Vagina (tissue), 2 donors: Measurements from ENCODE around the gene KRTAP10-4. TPM values are rescaled to one million over a fixed set of nuclear protein-coding genes. Genes with fewer than 3 reads are reported as not detected.

Source experiments
- DNase-seq, 2 donors: peaks; one replicate each; pipeline ENCODE4 v3.0.0-alpha.2; 2017; ENCODE audit errors: extremely low spot score in 2 of 2
- H3K27ac ChIP-seq: fragments of 200-600 bp; sonication (generic); one replicate; pipeline ENCODE4 v1.5.1; 2019
- H3K27me3 ChIP-seq: fragments of 200-600 bp; sonication (generic); one replicate; pipeline ENCODE4 v1.5.1; 2019
- H3K36me3 ChIP-seq, 2 donors: fragments of 200-600 bp; sonication (generic); one replicate each; pipeline ENCODE4 v1.5.1; 2017 to 2019
- H3K4me1 ChIP-seq: fragments of 200-600 bp; sonication (generic); one replicate; pipeline ENCODE4 v1.5.1; 2019
- H3K4me3 ChIP-seq, 2 donors: fragments of 200-600 bp; sonication (generic); 1 replicate in 1 of 2; 2 replicates in 1 of 2; pipeline ENCODE4 v1.5.1; 2016 to 2019
- H3K9me3 ChIP-seq: fragments of 200-600 bp; sonication (generic); one replicate; pipeline ENCODE4 v1.5.1; 2019
- POLR2A ChIP-seq, 2 donors: fragments of 450-650 bp; IDR thresholded peaks; one replicate each; pipeline ENCODE4 v1.6.1; 2017; ENCODE audit warnings: antibody characterized with exemption in 2 of 2, mild to moderate bottlenecking in 2 of 2, moderate library complexity in 2 of 2
- POLR2AphosphoS5 ChIP-seq, 2 donors: sonication (generic); formaldehyde crosslinking; IDR thresholded peaks; one replicate each; pipeline ENCODE4 v1.9.0; 2017; ENCODE audit warnings: antibody characterized with exemption in 2 of 2, mild to moderate bottlenecking in 2 of 2, low read depth in 1 of 2; ENCODE audit not compliant: insufficient read depth in 1 of 2
- intact Hi-C: fragments of 100-400 bp; cut with DNase I; formaldehyde crosslinking; loops from one replicate; pipeline ENCODE4 v1.15.1; 2023
- total RNA-seq: library from RNA; depleted of rRNA; stranded (reverse); fragments of >200 nt; gene quantifications from one replicate; pipeline ENCODE4 v1.2.3, GENCODE V29; 2016
- TF ChIP-seq, protein P1 (sequence below), 3 experiments: fragments of 450-650 bp in 2 of 3; fragments of 200-600 bp in 1 of 3; sonication (generic) in 1 of 3; IDR thresholded peaks; one replicate each; pipeline ENCODE4 v1.5.1; 2017 to 2019; ENCODE audit warnings: antibody characterized with exemption in 3 of 3, mild to moderate bottlenecking in 2 of 3, moderate library complexity in 2 of 3

Gene KRTAP10-4
- total RNA-seq, 1 donor from 2014 or later, result not detected

DNA sequence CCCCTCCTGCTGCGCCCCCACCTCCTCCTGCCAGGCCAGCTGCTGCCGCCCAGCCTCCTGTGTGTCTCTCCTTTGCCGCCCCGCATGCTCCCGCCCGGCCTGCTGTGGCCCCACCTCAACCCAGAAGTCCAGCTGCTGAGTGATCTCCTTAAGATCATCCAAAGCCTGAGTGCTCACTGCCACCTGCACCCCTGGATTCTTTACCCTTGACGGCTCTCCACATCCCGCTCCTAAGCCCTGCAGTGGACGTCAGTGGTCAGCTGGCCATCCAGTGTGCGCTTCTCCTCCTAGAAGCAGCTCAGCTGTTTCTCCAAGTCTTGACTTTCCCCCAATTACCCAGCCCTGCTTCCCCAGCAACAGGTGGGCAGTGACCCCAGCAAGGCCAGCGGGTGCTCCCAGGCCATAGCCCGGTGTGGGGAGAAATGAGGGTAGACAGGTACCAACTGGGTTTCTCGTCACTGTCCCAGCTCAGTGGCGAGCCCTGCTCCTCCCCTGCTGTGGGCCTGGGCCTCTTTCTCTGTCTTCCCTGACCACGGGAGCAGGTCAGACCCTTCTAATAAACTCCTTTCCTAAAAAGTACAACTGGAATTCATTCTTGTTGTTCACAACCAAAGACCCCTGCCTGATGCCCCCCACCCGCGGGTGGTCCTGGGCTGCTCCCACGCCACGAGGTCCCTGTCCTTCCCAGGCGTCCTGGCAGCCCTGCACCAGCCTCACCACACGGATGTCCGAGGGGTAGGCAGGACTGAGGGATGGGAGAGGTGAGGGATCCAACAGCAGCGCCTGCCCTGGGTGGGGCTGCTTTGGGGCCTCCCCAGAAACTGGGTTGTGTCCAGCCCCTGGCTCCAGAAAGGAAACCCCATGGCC lies 28.3 kb downstream of the KRTAP10-4 start:
- no peaks in the 10 kb centered on the region for H3K9me3 ChIP-seq
- H3K4me1 ChIP-seq, result no peaks in the 10 kb centered on the region
- no peak overlapping the region for H3K4me3 ChIP-seq
- no peak overlapping the region for H3K27ac ChIP-seq
- H3K27me3 ChIP-seq, result no peaks in the 10 kb centered on the region
- intact Hi-C loops, result no loop called here
- peak in 1 of 2 donors; percentile 52 for DNase-seq
- TF ChIP-seq POLR2A (IDR thresholded peaks at IDR 0.05), result no peak
- no peaks in the 10 kb centered on the region for H3K36me3 ChIP-seq

DNA sequence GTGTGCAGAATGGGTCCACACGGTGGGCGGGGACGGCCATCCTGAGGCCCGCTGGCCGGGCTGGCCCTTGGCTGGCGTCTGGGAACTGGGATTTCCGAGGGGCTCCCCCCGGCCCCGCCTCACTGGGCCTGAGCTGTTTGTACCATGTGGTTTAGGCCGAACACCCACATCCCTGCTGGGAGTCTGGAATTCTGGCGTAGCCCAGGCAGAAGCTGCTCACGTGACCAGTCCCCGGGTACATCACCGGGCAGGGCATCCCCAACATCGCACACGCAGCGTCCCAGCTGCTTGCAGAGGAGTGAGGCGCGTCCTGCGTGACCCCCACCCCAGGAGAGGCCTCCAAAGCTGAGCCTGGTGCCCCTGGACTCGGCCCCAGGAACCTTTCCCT lies 28.9 kb downstream of the KRTAP10-4 start:
- no peak for TF ChIP-seq POLR2A (IDR thresholded peaks at IDR 0.05)
- TF ChIP-seq, protein P1, sequence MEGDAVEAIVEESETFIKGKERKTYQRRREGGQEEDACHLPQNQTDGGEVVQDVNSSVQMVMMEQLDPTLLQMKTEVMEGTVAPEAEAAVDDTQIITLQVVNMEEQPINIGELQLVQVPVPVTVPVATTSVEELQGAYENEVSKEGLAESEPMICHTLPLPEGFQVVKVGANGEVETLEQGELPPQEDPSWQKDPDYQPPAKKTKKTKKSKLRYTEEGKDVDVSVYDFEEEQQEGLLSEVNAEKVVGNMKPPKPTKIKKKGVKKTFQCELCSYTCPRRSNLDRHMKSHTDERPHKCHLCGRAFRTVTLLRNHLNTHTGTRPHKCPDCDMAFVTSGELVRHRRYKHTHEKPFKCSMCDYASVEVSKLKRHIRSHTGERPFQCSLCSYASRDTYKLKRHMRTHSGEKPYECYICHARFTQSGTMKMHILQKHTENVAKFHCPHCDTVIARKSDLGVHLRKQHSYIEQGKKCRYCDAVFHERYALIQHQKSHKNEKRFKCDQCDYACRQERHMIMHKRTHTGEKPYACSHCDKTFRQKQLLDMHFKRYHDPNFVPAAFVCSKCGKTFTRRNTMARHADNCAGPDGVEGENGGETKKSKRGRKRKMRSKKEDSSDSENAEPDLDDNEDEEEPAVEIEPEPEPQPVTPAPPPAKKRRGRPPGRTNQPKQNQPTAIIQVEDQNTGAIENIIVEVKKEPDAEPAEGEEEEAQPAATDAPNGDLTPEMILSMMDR (IDR thresholded peaks at IDR 0.05), result no peak
- TF ChIP-seq POLR2AphosphoS5 (IDR thresholded peaks at IDR 0.05; ENCODE audit: insufficient read depth in 1 of 2, low read depth in 1 of 2), result no peak
- no peak for DNase-seq
- intact Hi-C loops, result no loop called here

DNA sequence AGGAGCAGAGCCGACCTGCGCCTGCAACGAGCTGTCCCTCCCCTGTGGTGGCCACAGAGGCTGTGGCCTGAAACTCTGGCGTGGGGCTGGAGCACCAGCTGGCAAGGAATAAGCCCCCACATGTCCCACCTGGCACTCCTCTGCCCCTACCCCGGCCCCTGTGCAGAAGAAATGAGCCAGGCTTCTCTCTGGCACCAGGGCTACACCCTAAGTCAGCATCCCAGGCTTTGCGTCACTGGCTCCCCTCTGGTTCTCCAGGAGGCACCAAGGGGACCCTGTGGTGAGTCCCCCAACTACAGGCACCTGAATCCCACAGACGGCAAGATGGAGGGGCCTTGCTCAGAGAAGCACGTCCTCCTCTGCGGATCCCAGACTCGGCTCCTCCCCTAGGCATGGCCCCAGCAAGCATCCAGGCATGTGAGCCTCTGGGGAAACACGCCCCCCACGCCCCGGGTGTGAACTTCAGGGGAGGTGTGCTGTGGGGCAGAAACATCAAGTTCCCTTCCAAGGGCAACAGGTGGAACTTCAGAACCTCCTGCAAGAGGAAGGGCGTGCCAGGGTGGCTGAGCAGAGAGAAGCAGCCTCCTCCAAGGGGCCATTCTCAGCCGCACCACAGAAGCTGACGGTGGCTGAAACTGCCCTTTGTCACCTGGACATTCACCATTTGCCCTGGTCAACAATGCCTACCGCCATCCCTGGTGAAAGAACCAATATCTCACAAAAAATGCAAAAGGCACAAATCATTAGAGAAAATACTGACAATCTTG lies 29.8 kb downstream of the KRTAP10-4 start:
- TF ChIP-seq, protein P1 (IDR thresholded peaks at IDR 0.05), result no peak
- no peak for TF ChIP-seq POLR2AphosphoS5 (IDR thresholded peaks at IDR 0.05; ENCODE audit: insufficient read depth in 1 of 2, low read depth in 1 of 2)
- no peak for TF ChIP-seq POLR2A (IDR thresholded peaks at IDR 0.05)
- intact Hi-C loops, result no loop called here
- H3K27ac ChIP-seq, result no peak overlapping the region
- no peak overlapping the region for H3K4me3 ChIP-seq
- H3K36me3 ChIP-seq, result no peaks in the 10 kb centered on the region
- no peaks in the 10 kb centered on the region for H3K4me1 ChIP-seq
- H3K9me3 ChIP-seq, result no peaks in the 10 kb centered on the region
- peak in 1 of 2 donors; percentile 69 for DNase-seq
- H3K27me3 ChIP-seq, result no peaks in the 10 kb centered on the region

More for the DNA sequence above, 28.9 kb downstream of the KRTAP10-4 start:
- Histone ChIP-seq H3K27me3 (no peaks in the 10 kb centered on the region), H3K36me3 (no peaks in the 10 kb centered on the region), H3K27ac (no peak overlapping the region), H3K4me1 (no peaks in the 10 kb centered on the region), H3K9me3 (no peaks in the 10 kb centered on the region), H3K4me3 (no peak overlapping the region)

DNA sequence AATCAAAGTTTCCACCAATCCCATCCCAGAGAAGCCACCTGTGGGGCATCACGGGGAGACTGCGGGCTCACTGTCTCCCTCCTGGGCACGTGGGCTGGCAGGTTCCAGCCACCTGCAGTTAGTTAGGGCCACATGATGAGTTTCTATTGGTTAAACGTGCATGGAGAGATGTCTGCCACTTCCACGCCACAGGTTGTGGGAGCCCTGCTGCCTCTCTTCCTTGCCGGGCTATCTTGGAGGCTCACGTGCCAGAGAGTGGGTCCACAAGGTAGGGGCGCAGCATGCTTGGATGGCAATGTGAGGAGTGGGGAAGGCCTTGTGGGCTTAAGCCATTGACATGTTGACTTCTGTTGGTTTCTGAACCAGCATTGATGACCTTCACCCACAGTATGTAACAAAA lies 30.4 kb downstream of the KRTAP10-4 start:
- TF ChIP-seq POLR2AphosphoS5 (IDR thresholded peaks at IDR 0.05; ENCODE audit: insufficient read depth in 1 of 2, low read depth in 1 of 2) (no peak), POLR2A (IDR thresholded peaks at IDR 0.05) (no peak)
- TF ChIP-seq, protein P1 (IDR thresholded peaks at IDR 0.05), result no peak
- Histone ChIP-seq H3K4me3 (no peak overlapping the region), H3K4me1 (no peaks in the 10 kb centered on the region), H3K9me3 (no peaks in the 10 kb centered on the region), H3K36me3 (no peaks in the 10 kb centered on the region), H3K27me3 (no peaks in the 10 kb centered on the region), H3K27ac (no peak overlapping the region)
- intact Hi-C loops, result no loop called here
- DNase-seq, result peak in 1 of 2 donors; percentile 62

DNA sequence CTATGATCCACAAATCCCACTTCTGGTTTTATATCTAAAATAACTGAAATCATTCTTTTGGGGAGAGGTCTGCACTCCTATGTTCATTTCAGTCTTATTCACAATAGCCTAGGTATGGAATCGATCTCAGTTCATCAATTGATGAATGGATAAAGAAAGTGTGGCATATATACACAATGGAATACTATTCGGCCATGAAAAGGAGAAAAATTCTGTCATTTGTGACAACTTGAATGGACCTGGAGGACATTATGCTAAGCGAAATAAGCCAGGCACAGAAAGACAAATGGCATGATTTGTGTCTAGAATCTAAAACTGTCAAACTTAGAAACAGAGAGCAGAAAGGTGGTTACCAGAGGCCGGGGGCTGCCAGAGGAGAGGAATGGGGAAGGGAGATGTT lies 33.0 kb downstream of the KRTAP10-4 start:
- no peak for DNase-seq
- no peaks in the 10 kb centered on the region for H3K27me3 ChIP-seq
- no peaks in the 10 kb centered on the region for H3K36me3 ChIP-seq
- intact Hi-C loops, result no loop called here
- no peaks in the 10 kb centered on the region for H3K9me3 ChIP-seq
- H3K27ac ChIP-seq, result no peak overlapping the region
- no peak overlapping the region for H3K4me3 ChIP-seq
- H3K4me1 ChIP-seq, result no peaks in the 10 kb centered on the region
- TF ChIP-seq, protein P1 (IDR thresholded peaks at IDR 0.05), result no peak
- TF ChIP-seq POLR2AphosphoS5 (IDR thresholded peaks at IDR 0.05; ENCODE audit: insufficient read depth in 1 of 2, low read depth in 1 of 2) (no peak), POLR2A (IDR thresholded peaks at IDR 0.05) (no peak)
